MM.1S (cell line): ENCODE data around the gene ZNF609.

Experiments used
- DNase-seq: peaks from one replicate; pipeline ENCODE4 v3.0.0-alpha.2; 2015
- H2AFZ ChIP-seq: fragments of 300-600 bp; sonication (generic); 2 replicates; pipeline ENCODE4 v1.6.0; 2016; ENCODE audit warnings: antibody characterized with exemption, low read length
- H3F3A ChIP-seq: fragments of 300-600 bp; sonication (generic); 2 replicates; pipeline ENCODE4 v1.6.1; 2016; ENCODE audit warnings: mild to moderate bottlenecking, antibody characterized with exemption, low read length, moderate library complexity, mixed read lengths; ENCODE audit not compliant: insufficient read depth
- H3K27ac ChIP-seq: fragments of 300-600 bp; sonication (generic); 2 replicates; pipeline ENCODE4 v1.5.1; 2016; ENCODE audit warnings: mild to moderate bottlenecking, low read length
- H3K27me3 ChIP-seq: fragments of 300-600 bp; sonication (generic); replicated peaks from 2 replicates; pipeline ENCODE4 v1.6.0; 2016; ENCODE audit warnings: low read length; ENCODE audit not compliant: insufficient read depth
- H3K36me3 ChIP-seq: fragments of 300-600 bp; sonication (generic); replicated peaks from 2 replicates; pipeline ENCODE4 v1.6.1; 2016; ENCODE audit warnings: mild to moderate bottlenecking, low read length, mixed read lengths; ENCODE audit not compliant: insufficient read depth
- H3K4me1 ChIP-seq: fragments of 300-600 bp; sonication (generic); 2 replicates; pipeline ENCODE4 v1.6.1; 2016; ENCODE audit warnings: low read length, mixed read lengths
- H3K4me2 ChIP-seq: fragments of 300-600 bp; sonication (generic); 2 replicates; pipeline ENCODE4 v1.6.0; 2016; ENCODE audit warnings: low read depth, low read length
- H3K4me3 ChIP-seq: fragments of 300-600 bp; sonication (generic); 2 replicates; pipeline ENCODE4 v1.5.1; 2016; ENCODE audit warnings: low read length, mixed read lengths
- H3K79me2 ChIP-seq: fragments of 300-600 bp; sonication (generic); 2 replicates; pipeline ENCODE4 v1.6.1; 2016; ENCODE audit warnings: mixed run types, low read length, mixed read lengths
- H3K9ac ChIP-seq: fragments of 300-600 bp; sonication (generic); 2 replicates; pipeline ENCODE4 v1.6.1; 2016; ENCODE audit warnings: low read length, mixed read lengths
- H3K9me2 ChIP-seq: fragments of 300-600 bp; sonication (generic); replicated peaks from 2 replicates; pipeline ENCODE4 v1.6.1; 2016; ENCODE audit warnings: mild to moderate bottlenecking, low read length, mixed read lengths; ENCODE audit not compliant: insufficient read depth
- H3K9me3 ChIP-seq: fragments of 300-600 bp; sonication (generic); replicated peaks from 2 replicates; pipeline ENCODE4 v1.6.1; 2016; ENCODE audit warnings: mild to moderate bottlenecking, low read length, mixed read lengths; ENCODE audit not compliant: insufficient read depth
- H4K20me1 ChIP-seq: fragments of 300-600 bp; sonication (generic); 2 replicates; pipeline ENCODE4 v1.6.1; 2016; ENCODE audit warnings: mild to moderate bottlenecking, low read length, moderate library complexity, mixed read lengths; ENCODE audit not compliant: insufficient read depth
- CTCF ChIP-seq: fragments of 300-600 bp; sonication (generic); IDR thresholded peaks from 2 replicates; pipeline ENCODE4 v1.5.1; 2016; ENCODE audit warnings: antibody characterized with exemption, low read length, mixed read lengths
- EZH2 ChIP-seq: fragments of 300-600 bp; sonication (generic); optimal IDR thresholded peaks from 2 replicates; pipeline ENCODE3; 2017; ENCODE audit warnings: low read depth, mild to moderate bottlenecking, antibody characterized with exemption, low read length, mixed read lengths
- EZH2phosphoT487 ChIP-seq: fragments of 300-600 bp; sonication (generic); IDR thresholded peaks from 2 replicates; pipeline ENCODE4 v1.6.1; 2018; ENCODE audit warnings: antibody characterized with exemption, low read length

The ZNF609 gene

GRCh38 chr15:64610257-64610919 is 150.0 kb downstream of the ZNF609 start:
- Histone ChIP-seq H3K4me2 (no peak overlapping the region), H4K20me1 (no peaks in the 10 kb centered on the region), H3K9ac (no peak overlapping the region), H3F3A (no peaks in the 10 kb centered on the region), H3K27ac (no peak overlapping the region), H3K9me3 (no peaks in the 10 kb centered on the region), H3K27me3 (no peaks in the 10 kb centered on the region), H3K79me2 (peaks cover 5% of the 10 kb centered on the region; the same call in 1 of the 2 replicates), H2AFZ (no peak overlapping the region), H3K4me3 (no peak overlapping the region), H3K9me2 (no peaks in the 10 kb centered on the region), H3K36me3 (no peaks in the 10 kb centered on the region), H3K4me1 (no peaks in the 10 kb centered on the region)
- DNase-seq = no peak
- TF ChIP-seq EZH2phosphoT487 (no peak), EZH2 (no peak), CTCF (no peak)

GRCh38 chr15:64611085-64611725 is 150.8 kb downstream of the ZNF609 start:
- Histone ChIP-seq H3K4me1 (no peaks in the 10 kb centered on the region), H3K27me3 (no peaks in the 10 kb centered on the region), H4K20me1 (no peaks in the 10 kb centered on the region), H3K27ac (no peak overlapping the region), H3K9me3 (no peaks in the 10 kb centered on the region), H3K4me2 (no peak overlapping the region), H3F3A (no peaks in the 10 kb centered on the region), H3K4me3 (no peak overlapping the region), H2AFZ (no peak overlapping the region), H3K36me3 (no peaks in the 10 kb centered on the region), H3K79me2 (0 out of 2 replicates have a peak, but pooled peaks cover 4% of the 10 kb centered on the region), H3K9me2 (no peaks in the 10 kb centered on the region), H3K9ac (no peak overlapping the region)
- no peak for DNase-seq
- TF ChIP-seq CTCF = no peak
- no peak for TF ChIP-seq EZH2phosphoT487
- TF ChIP-seq EZH2 = no peak

GRCh38 chr15:64614519-64614918 is 154.1 kb downstream of the ZNF609 start:
- Histone ChIP-seq H3K9ac (no peak overlapping the region), H3K27me3 (no peaks in the 10 kb centered on the region), H3K9me2 (no peaks in the 10 kb centered on the region), H3K4me1 (no peaks in the 10 kb centered on the region), H3K4me2 (no peak overlapping the region), H3K79me2 (peaks cover 6% of the 10 kb centered on the region; the same call in 1 of the 2 replicates), H3K27ac (no peak overlapping the region), H3K9me3 (no peaks in the 10 kb centered on the region), H3K4me3 (no peak overlapping the region), H3K36me3 (no peaks in the 10 kb centered on the region), H3F3A (no peaks in the 10 kb centered on the region), H4K20me1 (no peaks in the 10 kb centered on the region), H2AFZ (no peak overlapping the region)
- no peak for DNase-seq
- TF ChIP-seq EZH2phosphoT487 (no peak), CTCF (no peak), EZH2 (no peak)
